HepG2 (cell line): ENCODE measurements around the gene LLGL2. TPM values are rescaled to one million over a fixed set of nuclear protein-coding genes. Genes with fewer than 3 reads are reported as not detected.

Experiments
- ATAC-seq: fragments of 200-7000 bp; cut with Tn5 transposase; 3 replicates; pipeline ENCODE4 v1.9.1; 2020; ENCODE audit warnings: mild to moderate bottlenecking, moderate library complexity
- BruUV-seq: library from RNA; stranded (reverse); fragments of 400-500 nt; replicated peaks from 2 replicates; lab custom pipeline; 2021; lab: Mats Ljungman, UMichigan
- CTCF ChIA-PET: fragments of 300-600 bp; formaldehyde crosslinking; extraction: SDS; loops from one replicate; lab custom pipeline; 2021; ENCODE audit warnings: low total read pairs, inconsistent platforms, low intra/inter-chr PET ratio; lab: Yijun Ruan, JAX
- POLR2A ChIA-PET: fragments of 350-600 bp; sonication (Branson Sonifier 250); formaldehyde crosslinking; loops from one replicate; lab custom pipeline; 2020; ENCODE audit warnings: antibody characterized with exemption, inconsistent platforms; lab: Yijun Ruan, JAX
- DNase-seq: peaks from one replicate; pipeline ENCODE4 v3.0.0-alpha.2; 2015; ENCODE audit warnings: low spot score
- FAIRE-seq: peaks from 3 replicates; lab custom pipeline; 2011; peaks lifted over from hg19 to GRCh38; lab: Jason Lieb, UNC
- H2AFZ ChIP-seq: one replicate; pipeline ENCODE4 v1.6.1; 2011; ENCODE audit warnings: low read length, inconsistent platforms
- H3K27ac ChIP-seq: fragments of 300-600 bp; 3 replicates; pipeline ENCODE4 v1.8.0; 2011; ENCODE audit warnings: mixed run types, mild to moderate bottlenecking, mixed read lengths, low read length, inconsistent platforms; ENCODE audit not compliant: insufficient read depth; ENCODE audit errors: extremely low read length
- H3K27me3 ChIP-seq, 2 experiments: fragments of 200-600 bp in 1 of 2; 2 replicates in 1 of 2; 3 replicates in 1 of 2; pipeline versions ENCODE4 v1.6.0 to v1.8.0; 2011; ENCODE audit warnings: low read length in 2 of 2, mild to moderate bottlenecking in 2 of 2, moderate library complexity in 2 of 2, inconsistent platforms in 1 of 2; ENCODE audit not compliant: insufficient read depth in 2 of 2, control insufficient read depth in 1 of 2
- H3K36me3 ChIP-seq, 2 experiments: fragments of 200-600 bp in 1 of 2; replicated peaks in 1 of 2; 2 replicates in 1 of 2; 3 replicates in 1 of 2; pipeline versions ENCODE4 v1.5.1 to v1.8.0; 2011; ENCODE audit warnings: low read length in 2 of 2, inconsistent platforms in 1 of 2; ENCODE audit not compliant: insufficient read depth in 2 of 2, control insufficient read depth in 1 of 2
- H3K4me1 ChIP-seq: 2 replicates; pipeline ENCODE4 v1.5.1; 2012; ENCODE audit warnings: low read length, inconsistent platforms; ENCODE audit not compliant: insufficient read depth
- H3K4me2 ChIP-seq: 2 replicates; pipeline ENCODE4 v1.6.0; 2011; ENCODE audit warnings: low read depth, low read length, inconsistent platforms
- H3K4me3 ChIP-seq, 3 experiments: fragments of 200-600 bp in 1 of 3; sonication (generic), shearing (Covaris generic) in 1 of 3; replicated peaks in 1 of 3; 2 replicates each; pipeline ENCODE4 v1.5.1; 2011 to 2016; ENCODE audit warnings: low read length in 3 of 3, inconsistent platforms in 2 of 3, low read depth in 2 of 3, mild to moderate bottlenecking in 2 of 3, control low read depth in 1 of 3, mixed read lengths in 1 of 3; ENCODE audit not compliant: insufficient read depth in 1 of 3
- H3K79me2 ChIP-seq: one replicate; pipeline ENCODE4 v1.6.1; 2011; ENCODE audit warnings: low read length, inconsistent platforms; ENCODE audit not compliant: insufficient read depth
- H3K9ac ChIP-seq: 2 replicates; pipeline ENCODE4 v1.6.0; 2011; ENCODE audit warnings: mild to moderate bottlenecking, low read depth, low read length, inconsistent platforms; ENCODE audit not compliant: insufficient read depth
- H3K9me3 ChIP-seq: 2 replicates; pipeline ENCODE4 v1.5.1; 2012; ENCODE audit warnings: mild to moderate bottlenecking, low read length
- H4K20me1 ChIP-seq: 2 replicates; pipeline ENCODE4 v1.6.0; 2011; ENCODE audit warnings: inconsistent platforms, mild to moderate bottlenecking, low read length, moderate library complexity; ENCODE audit not compliant: insufficient read depth
- AGO1 ChIP-seq: fragments of 200-400 bp; formaldehyde crosslinking; IDR thresholded peaks from 2 replicates; pipeline ENCODE4 v1.6.1; 2017; ENCODE audit warnings: mild to moderate bottlenecking, low read depth, low read length, moderate library complexity; ENCODE audit not compliant: poor library complexity, severe bottlenecking
- NFYB ChIP-seq: sonication (generic); formaldehyde crosslinking; IDR thresholded peaks from 2 replicates; pipeline ENCODE4 v1.4.0; 2020; ENCODE audit warnings: missing genetic modification reagents
- NFYC ChIP-seq: IDR thresholded peaks from 2 replicates; pipeline ENCODE4 v1.6.1; 2016; ENCODE audit warnings: missing genetic modification reagents, missing compliant biosample characterization
- RFX5 ChIP-seq: IDR thresholded peaks from 2 replicates; pipeline ENCODE4 v1.6.1; 2011; ENCODE audit warnings: low read depth, low read length, improper control_type of control experiment
- SIX4 ChIP-seq: sonication (generic); formaldehyde crosslinking; IDR thresholded peaks from 2 replicates; pipeline ENCODE4 v1.4.0; 2020; ENCODE audit warnings: missing genetic modification reagents
- SKI ChIP-seq: fragments of 450-650 bp; IDR thresholded peaks from one replicate; pipeline ENCODE4 v1.6.1; 2018; ENCODE audit warnings: mild to moderate bottlenecking; ENCODE audit not compliant: partially characterized antibody
- SMYD3 ChIP-seq: sonication (generic); formaldehyde crosslinking; IDR thresholded peaks from 2 replicates; pipeline ENCODE4 v1.8.1; 2023; ENCODE audit warnings: mild to moderate bottlenecking, missing genetic modification reagents
- SP4 ChIP-seq: sonication (generic); formaldehyde crosslinking; IDR thresholded peaks from 2 replicates; pipeline ENCODE4 v1.8.1; 2023; ENCODE audit warnings: mild to moderate bottlenecking, missing genetic modification reagents
- TARDBP ChIP-seq: sonication (generic); formaldehyde crosslinking; IDR thresholded peaks from 2 replicates; pipeline ENCODE4 v1.8.0; 2022; ENCODE audit warnings: mild to moderate bottlenecking, missing genetic modification reagents
- ZEB1 ChIP-seq: IDR thresholded peaks from 2 replicates; pipeline ENCODE4 v1.6.1; 2012; ENCODE audit warnings: mild to moderate bottlenecking, low read depth, inconsistent platforms; ENCODE audit not compliant: insufficient replicate concordance
- ZFP36L1 ChIP-seq: sonication (generic); formaldehyde crosslinking; IDR thresholded peaks from 2 replicates; pipeline ENCODE4 v1.8.0; 2022; ENCODE audit warnings: mild to moderate bottlenecking, missing genetic modification reagents, moderate library complexity
- ZNF234 ChIP-seq: sonication (generic); formaldehyde crosslinking; conservative IDR thresholded peaks from 2 replicates; pipeline ENCODE4 v1.5.1; 2020; ENCODE audit warnings: mild to moderate bottlenecking, missing genetic modification reagents
- ZNF501 ChIP-seq: sonication (generic); formaldehyde crosslinking; IDR thresholded peaks from 2 replicates; pipeline ENCODE4 v1.5.1; 2020; ENCODE audit warnings: mild to moderate bottlenecking, moderate library complexity, missing genetic modification reagents
- ZNF605 ChIP-seq: sonication (generic); formaldehyde crosslinking; IDR thresholded peaks from 2 replicates; pipeline ENCODE4 v1.8.0; 2022; ENCODE audit warnings: mild to moderate bottlenecking, missing genetic modification reagents
- ZNF709 ChIP-seq: sonication (generic); formaldehyde crosslinking; IDR thresholded peaks from 2 replicates; pipeline ENCODE4 v1.5.0; 2020; ENCODE audit warnings: mild to moderate bottlenecking, missing genetic modification reagents
- ZNF713 ChIP-seq: sonication (generic); formaldehyde crosslinking; IDR thresholded peaks from 2 replicates; pipeline ENCODE4 v1.4.0; 2020; ENCODE audit warnings: mild to moderate bottlenecking, missing genetic modification reagents
- ZNF766 ChIP-seq: sonication (generic); formaldehyde crosslinking; IDR thresholded peaks from 2 replicates; pipeline ENCODE4 v1.5.0; 2020; ENCODE audit warnings: missing genetic modification reagents, borderline replicate concordance
- ZNF788 ChIP-seq: sonication (generic); formaldehyde crosslinking; IDR thresholded peaks from 2 replicates; pipeline ENCODE4 v1.5.0; 2020; ENCODE audit warnings: mild to moderate bottlenecking, missing genetic modification reagents, borderline replicate concordance
- ZSCAN25 ChIP-seq: sonication (generic); formaldehyde crosslinking; IDR thresholded peaks from 2 replicates; pipeline ENCODE4 v1.8.0; 2022; ENCODE audit warnings: mild to moderate bottlenecking, missing genetic modification reagents
- ZSCAN29 ChIP-seq: sonication (generic); formaldehyde crosslinking; conservative IDR thresholded peaks from 2 replicates; pipeline ENCODE4 v1.4.0; 2020; ENCODE audit warnings: mild to moderate bottlenecking, missing genetic modification reagents
- WGBS: methylation state at CpG from one replicate; pipeline ENCODE4 v1.1.6; 2017; ENCODE audit warnings: low lambda C conversion rate; 5-methylcytosine and 5-hydroxymethylcytosine counted together
- in situ Hi-C: cut with HindIII; loops from 2 replicates; pipeline ENCODE4 v1.10.0; 2017; ENCODE audit warnings: low pct_unique_long_range_greater_than_20kb; ENCODE audit not compliant: extremely low pct_ligation_motif_present
- intact Hi-C: fragments of 100-400 bp; cut with micrococcal nuclease; formaldehyde crosslinking; loops from one replicate; pipeline ENCODE4 v1.10.0; 2022; ENCODE audit not compliant: unreplicated experiment
- polyA plus RNA-seq, 8 experiments: library from polyadenylated mRNA; depleted of rRNA in 3 of 8; stranded (reverse) in 7 of 8; unstranded in 1 of 8; fragments of >200 nt; fragmentation: Illumina TruSeq in 4 of 8; extraction: Trizol in 4 of 8; gene quantifications; 2 replicates each; pipeline versions ENCODE4 v1.2.1 to v1.2.3, GENCODE V29; 2011 to 2016; ENCODE audit warnings: low read depth in 4 of 8, missing spikeins in 1 of 8, mixed read lengths in 1 of 8; ENCODE audit not compliant: insufficient read depth in 1 of 8
- total RNA-seq, 5 experiments: library from RNA; depleted of rRNA; stranded (reverse); fragments of >200 nt; fragmentation: Illumina TruSeq; extraction: Trizol; gene quantifications; 2 replicates each; pipeline ENCODE4 v1.2.3, GENCODE V29; 2016; ENCODE audit warnings: low read depth in 1 of 5
- TF ChIP-seq, protein P1 (sequence below): sonication (generic); formaldehyde crosslinking; IDR thresholded peaks from 2 replicates; pipeline ENCODE4 v1.9.0; 2022; ENCODE audit warnings: low read depth, missing genetic modification reagents
- TF ChIP-seq, protein P2 (sequence below): IDR thresholded peaks from 2 replicates; pipeline ENCODE4 v1.6.1; 2016; ENCODE audit warnings: mild to moderate bottlenecking, missing biosample characterization, missing genetic modification reagents

LLGL2 gene
- total and polyA plus RNA-seq, 2 of the 13 experiments (the other 11 are each of a cell fraction or from before 2014, with no cell fraction given): 83.0 to 86.7 TPM

DNA sequence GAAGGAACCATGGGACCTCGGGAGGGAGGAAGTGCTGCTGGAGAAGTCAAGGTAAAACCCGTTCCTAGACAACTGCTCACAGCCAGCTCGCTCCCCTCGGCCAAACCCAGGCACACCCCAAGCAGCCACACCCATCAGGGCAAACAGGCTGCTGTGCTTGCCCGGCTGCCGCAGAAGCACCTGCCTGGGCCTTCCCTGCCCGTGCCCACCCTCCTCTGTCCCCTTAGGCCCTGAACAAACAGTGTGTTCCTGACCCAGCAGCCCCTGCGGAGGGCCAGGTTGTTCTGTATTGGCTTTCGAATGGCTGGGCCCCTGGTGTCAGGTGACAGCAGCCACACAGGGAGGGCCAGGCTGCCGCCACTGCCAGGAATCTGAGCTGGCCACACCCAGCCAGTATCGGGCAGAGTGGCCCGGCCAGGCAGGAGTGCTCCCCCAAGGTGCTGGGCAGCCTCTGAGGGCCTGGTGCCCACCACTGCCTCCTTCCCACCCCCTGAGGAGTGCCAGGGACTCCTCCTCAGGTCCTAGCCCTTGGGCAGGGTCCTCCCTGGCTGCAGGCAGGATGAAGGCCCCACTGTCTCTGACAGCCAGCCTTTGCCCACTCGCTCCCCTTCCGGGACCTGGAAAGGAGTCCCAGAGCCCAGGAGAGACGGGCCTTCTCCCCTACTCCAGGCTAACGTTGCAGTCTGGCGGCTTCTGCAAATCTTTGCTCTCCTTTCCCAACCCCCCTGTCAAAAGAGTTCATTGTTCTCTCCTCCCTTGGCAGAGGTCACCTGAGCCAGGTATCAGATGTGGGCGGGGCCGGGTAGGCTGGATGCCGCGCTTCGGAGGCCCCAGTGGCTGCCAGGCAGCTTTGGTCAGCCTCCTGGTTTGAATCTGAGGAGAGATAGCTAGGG, 24.0 kb downstream of the LLGL2 start:
- BruUV-seq: TSS peak; percentile 42
- intact Hi-C loops: loop anchor here (1.0 kb wide), 1 partner anchor 8 kb away; no protein-coding TSS in a partner anchor
- Histone ChIP-seq H3K4me2 (peak overlapping the region; percentile 96), H3K4me1 (peaks cover 59% of the 10 kb centered on the region), H3K4me3 (peak overlapping the region; percentile 43 to 72 (median 55); a peak in 5 of 6 replicates), H3K27ac (peak overlapping the region; percentile 66), H3K27me3 (no peaks in the 10 kb centered on the region), H4K20me1 (no peaks in the 10 kb centered on the region), H2AFZ (no peak overlapping the region), H3K79me2 (no peaks in the 10 kb centered on the region), H3K9me3 (no peaks in the 10 kb centered on the region), H3K9ac (peak overlapping the region; percentile 75), H3K36me3 (peaks cover 4 to 14% of the 10 kb centered on the region in 2 experiments; a peak in 3 of 5 replicates)
- ChIA-PET POLR2A (interaction anchor here (0.7 to 2.7 kb wide), 13 partner anchors 9 to 231 kb away, joined by 3 to 28 read pairs (median 5); partner anchors contain the start of genes LLGL2, TMEM94 and TSEN54), CTCF (no interaction called here)
- ATAC-seq: peak; percentile 88
- peak; percentile 89 for DNase-seq
- in situ Hi-C loops: no loop called here
- FAIRE-seq: peak; percentile 63
- WGBS: 21% methylated on average over 17 of the region's 22 CpGs
- 0 out of 2 replicates have a peak, but pooled peaks have one; percentile 33 for TF ChIP-seq SMYD3 (CRISPR knock-in tag)
- peak; percentile 92 for TF ChIP-seq ZNF709 (CRISPR knock-in tag)
- TF ChIP-seq, protein P1, sequence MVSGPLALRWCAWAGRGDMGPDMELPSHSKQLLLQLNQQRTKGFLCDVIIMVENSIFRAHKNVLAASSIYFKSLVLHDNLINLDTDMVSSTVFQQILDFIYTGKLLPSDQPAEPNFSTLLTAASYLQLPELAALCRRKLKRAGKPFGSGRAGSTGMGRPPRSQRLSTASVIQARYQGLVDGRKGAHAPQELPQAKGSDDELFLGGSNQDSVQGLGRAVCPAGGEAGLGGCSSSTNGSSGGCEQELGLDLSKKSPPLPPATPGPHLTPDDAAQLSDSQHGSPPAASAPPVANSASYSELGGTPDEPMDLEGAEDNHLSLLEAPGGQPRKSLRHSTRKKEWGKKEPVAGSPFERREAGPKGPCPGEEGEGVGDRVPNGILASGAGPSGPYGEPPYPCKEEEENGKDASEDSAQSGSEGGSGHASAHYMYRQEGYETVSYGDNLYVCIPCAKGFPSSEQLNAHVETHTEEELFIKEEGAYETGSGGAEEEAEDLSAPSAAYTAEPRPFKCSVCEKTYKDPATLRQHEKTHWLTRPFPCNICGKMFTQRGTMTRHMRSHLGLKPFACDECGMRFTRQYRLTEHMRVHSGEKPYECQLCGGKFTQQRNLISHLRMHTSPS (CRISPR knock-in tag): peak; percentile 94
- TF ChIP-seq ZEB1: peak; percentile 99
- TF ChIP-seq RFX5: no peak
- TF ChIP-seq ZNF713 (CRISPR knock-in tag): no peak
- peak; percentile 58; the same call in 1 of the 2 replicates for TF ChIP-seq ZSCAN29
- TF ChIP-seq ZNF234: peak; percentile 56; the same call in 1 of the 2 replicates
- TF ChIP-seq ZNF766 (CRISPR knock-in tag): peak; percentile 40; the same call in 1 of the 2 replicates
- TF ChIP-seq SIX4 (CRISPR knock-in tag): peak; percentile 99
- peak; percentile 86 for TF ChIP-seq ZSCAN25
- TF ChIP-seq, protein P2, sequence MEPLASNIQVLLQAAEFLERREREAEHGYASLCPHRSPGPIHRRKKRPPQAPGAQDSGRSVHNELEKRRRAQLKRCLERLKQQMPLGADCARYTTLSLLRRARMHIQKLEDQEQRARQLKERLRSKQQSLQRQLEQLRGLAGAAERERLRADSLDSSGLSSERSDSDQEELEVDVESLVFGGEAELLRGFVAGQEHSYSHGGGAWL (CRISPR knock-in tag): peak; percentile 26; the same call in 1 of the 2 replicates
- TF ChIP-seq NFYC (CRISPR knock-in tag): peak; percentile 59; the same call in 1 of the 2 replicates
- no peak for TF ChIP-seq SKI
- TF ChIP-seq ZNF605 (CRISPR knock-in tag): no peak; the same call in 1 of the 2 replicates
- TF ChIP-seq ZFP36L1: peak; percentile 77; the same call in 1 of the 2 replicates
- TF ChIP-seq SP4 (CRISPR knock-in tag): peak; percentile 67; the same call in 1 of the 2 replicates
- TF ChIP-seq NFYB: peak; percentile 45; the same call in 1 of the 2 replicates
- TF ChIP-seq AGO1: peak; percentile 64
- TF ChIP-seq ZNF501 (CRISPR knock-in tag): peak; percentile 94
- peak; percentile 88 for TF ChIP-seq ZNF788 (CRISPR knock-in tag)
- TF ChIP-seq TARDBP: peak; percentile 69; the same call in 1 of the 2 replicates
